GM19328 (cell line): Measurements from ENCODE around the gene PHF21A.
"Not testable (repeated sequence)": the region's sequence is repeated elsewhere in the genome, so short reads cannot be mapped to it uniquely, and the experiment has no call there.

Experiments
- ATAC-seq: cut with Tn5 transposase; IDR thresholded peaks from one replicate; pipeline ENCODE4 v1.9.1; 2021; ENCODE audit warnings: mild to moderate bottlenecking, moderate library complexity; ENCODE audit not compliant: unreplicated experiment

Gene PHF21A

GRCh38 chr11:46120346-46121300, 631 bp downstream of the PHF21A start:
- no peak for ATAC-seq

- ATAC-seq: no peak
Observed at GRCh38 chr11:46119352-46120216, 1.7 kb downstream of the PHF21A start.

- ATAC-seq: no peak
Observed at GRCh38 chr11:46118702-46119351, 2.4 kb downstream of the PHF21A start.

GRCh38 chr11:46117842-46118241, 3.4 kb downstream of the PHF21A start:
- ATAC-seq: no peak

- not testable (repeated sequence) for ATAC-seq
Observed at GRCh38 chr11:46116712-46117037, 4.6 kb downstream of the PHF21A start.

- no peak for ATAC-seq
Observed at GRCh38 chr11:46116007-46116711, 5.1 kb downstream of the PHF21A start.

- ATAC-seq: no peak
Observed at GRCh38 chr11:46114961-46115360, 6.3 kb downstream of the PHF21A start.

GRCh38 chr11:46114378-46114777, 6.9 kb downstream of the PHF21A start:
- ATAC-seq: no peak

- peak; percentile 67 for ATAC-seq
Observed at GRCh38 chr11:46112961-46113607, 8.2 kb downstream of the PHF21A start.

- ATAC-seq: no peak
Observed at GRCh38 chr11:46108751-46109150, 12.5 kb downstream of the PHF21A start.

GRCh38 chr11:46107780-46108179, 13.5 kb downstream of the PHF21A start:
- ATAC-seq: no peak

- no peak for ATAC-seq
Observed at GRCh38 chr11:46107408-46107718, 13.9 kb downstream of the PHF21A start.

GRCh38 chr11:46106530-46107407, 14.5 kb downstream of the PHF21A start:
- ATAC-seq: no peak

GRCh38 chr11:46105926-46106325, 15.3 kb downstream of the PHF21A start:
- ATAC-seq: no peak

- no peak for ATAC-seq
Observed at GRCh38 chr11:46105134-46105628, 16.1 kb downstream of the PHF21A start.

GRCh38 chr11:46102843-46103242, 18.4 kb downstream of the PHF21A start:
- no peak for ATAC-seq

GRCh38 chr11:46100670-46101069, 20.6 kb downstream of the PHF21A start:
- peak; percentile 75 for ATAC-seq

GRCh38 chr11:46099963-46100316, 21.3 kb downstream of the PHF21A start:
- no peak for ATAC-seq

- no peak for ATAC-seq
Observed at GRCh38 chr11:46090375-46090774, 30.9 kb downstream of the PHF21A start.
